HEK293 (cell line): Measurements from ENCODE around the gene OVOL2.
A peak's percentile ranks its signal among the peaks of the same experiment; 100 is the strongest.

Experiments
- CTCF ChIA-PET: fragments of 350-600 bp; formaldehyde crosslinking; extraction: SDS; loops from one replicate; lab custom pipeline; 2021; ENCODE audit warnings: antibody characterized with exemption; lab: Yijun Ruan, JAX
- POLR2A ChIA-PET: fragments of 300-600 bp; formaldehyde crosslinking; extraction: SDS; loops from one replicate; lab custom pipeline; 2020; ENCODE audit warnings: antibody characterized with exemption, inconsistent platforms; lab: Yijun Ruan, JAX
- H3K27ac ChIP-seq: fragments of 200-500 bp; sonication (Bioruptor generic); 2 replicates; pipeline ENCODE4 v1.5.1; 2014; ENCODE audit warnings: low read depth, low read length, control low read depth, inconsistent platforms; ENCODE audit errors: extremely low read depth
- H3K36me3 ChIP-seq, 2 experiments: fragments of 200-500 bp in 1 of 2; sonication (Bioruptor generic) in 1 of 2; 1 replicate in 1 of 2; 2 replicates in 1 of 2; pipeline ENCODE4 v1.5.1; 2014 to 2017; ENCODE audit warnings: inconsistent platforms in 2 of 2, low read length in 2 of 2; ENCODE audit not compliant: control insufficient read depth in 2 of 2, insufficient read depth in 1 of 2
- H3K4me1 ChIP-seq: fragments of 200-500 bp; sonication (Bioruptor generic); 2 replicates; pipeline ENCODE4 v1.5.1; 2014; ENCODE audit warnings: mild to moderate bottlenecking, low read length, inconsistent platforms; ENCODE audit not compliant: control insufficient read depth, insufficient read depth
- H3K4me3 ChIP-seq: 2 replicates; pipeline ENCODE4 v1.5.1; 2011; ENCODE audit warnings: low read depth, mild to moderate bottlenecking, control low read depth, low read length, moderate library complexity
- H3K9me3 ChIP-seq: fragments of 200-500 bp; sonication (Bioruptor generic); 2 replicates; pipeline ENCODE4 v1.5.1; 2014; ENCODE audit warnings: low read depth, low read length, inconsistent platforms; ENCODE audit not compliant: control insufficient read depth, insufficient read depth
- ATF2 ChIP-seq: fragments of 450-650 bp; formaldehyde crosslinking; IDR thresholded peaks from 2 replicates; pipeline ENCODE4 v1.5.1; 2016; ENCODE audit warnings: missing biosample characterization, missing genetic modification characterization, low read depth
- KLF8 ChIP-seq: fragments of 450-650 bp; formaldehyde crosslinking; IDR thresholded peaks from 2 replicates; pipeline ENCODE4 v1.5.1; 2016; ENCODE audit warnings: missing biosample characterization, missing genetic modification characterization
- MEIS1 ChIP-seq: sonication (generic); formaldehyde crosslinking; IDR thresholded peaks from 2 replicates; pipeline ENCODE4 v1.8.1; 2022; ENCODE audit warnings: missing genetic modification reagents, mild to moderate bottlenecking, borderline replicate concordance
- ZBTB21 ChIP-seq: fragments of 450-650 bp; formaldehyde crosslinking; IDR thresholded peaks from 2 replicates; pipeline ENCODE4 v1.5.1; 2017; ENCODE audit warnings: missing biosample characterization, missing genetic modification characterization
- ZNF513 ChIP-seq: fragments of 450-650 bp; IDR thresholded peaks from 2 replicates; pipeline ENCODE4 v1.5.1; 2018; ENCODE audit warnings: missing biosample characterization, missing genetic modification characterization
- ZNF768 ChIP-seq: fragments of 450-650 bp; formaldehyde crosslinking; IDR thresholded peaks from 2 replicates; pipeline ENCODE4 v1.5.1; 2018; ENCODE audit warnings: missing biosample characterization, mild to moderate bottlenecking, missing genetic modification characterization
- TF ChIP-seq, protein P1 (sequence below): fragments of 450-650 bp; formaldehyde crosslinking; IDR thresholded peaks from 2 replicates; pipeline ENCODE4 v1.5.0; 2017; ENCODE audit warnings: missing biosample characterization, missing genetic modification characterization, borderline replicate concordance
- TF ChIP-seq, protein P2 (sequence below): fragments of 450-650 bp; formaldehyde crosslinking; IDR thresholded peaks from 2 replicates; pipeline ENCODE4 v1.5.1; 2016; ENCODE audit warnings: missing biosample characterization, missing genetic modification characterization

OVOL2 gene

GRCh38 chr20:18012901-18013300 lies 44.8 kb downstream of the OVOL2 start:
- H3K36me3 ChIP-seq: no peaks in the 10 kb centered on the region
- no peak overlapping the region for H3K27ac ChIP-seq
- H3K9me3 ChIP-seq: no peaks in the 10 kb centered on the region
- ChIA-PET CTCF (interaction anchor here (0.7 to 1.4 kb wide), 3 partner anchors 16 to 514 kb away, joined by 3 to 5 read pairs (median 4); no protein-coding TSS in a partner anchor), POLR2A (interaction anchor here (0.7 kb wide), 1 partner anchor 1916 kb away, joined by 3 read pairs; no protein-coding TSS in a partner anchor)
- no peaks in the 10 kb centered on the region for H3K4me1 ChIP-seq
- no peak overlapping the region for H3K4me3 ChIP-seq
- TF ChIP-seq ZNF768 (tag by site-specific recombination) (no peak), MEIS1 (CRISPR knock-in tag) (no peak)

- ChIA-PET POLR2A (no interaction called here), CTCF (interaction anchor here (0.6 kb wide), 1 partner anchor 45 kb away, joined by 3 read pairs; no protein-coding TSS in a partner anchor)
- TF ChIP-seq ZNF513: peak; percentile 95
- TF ChIP-seq ZBTB21: no peak
- TF ChIP-seq, protein P1, sequence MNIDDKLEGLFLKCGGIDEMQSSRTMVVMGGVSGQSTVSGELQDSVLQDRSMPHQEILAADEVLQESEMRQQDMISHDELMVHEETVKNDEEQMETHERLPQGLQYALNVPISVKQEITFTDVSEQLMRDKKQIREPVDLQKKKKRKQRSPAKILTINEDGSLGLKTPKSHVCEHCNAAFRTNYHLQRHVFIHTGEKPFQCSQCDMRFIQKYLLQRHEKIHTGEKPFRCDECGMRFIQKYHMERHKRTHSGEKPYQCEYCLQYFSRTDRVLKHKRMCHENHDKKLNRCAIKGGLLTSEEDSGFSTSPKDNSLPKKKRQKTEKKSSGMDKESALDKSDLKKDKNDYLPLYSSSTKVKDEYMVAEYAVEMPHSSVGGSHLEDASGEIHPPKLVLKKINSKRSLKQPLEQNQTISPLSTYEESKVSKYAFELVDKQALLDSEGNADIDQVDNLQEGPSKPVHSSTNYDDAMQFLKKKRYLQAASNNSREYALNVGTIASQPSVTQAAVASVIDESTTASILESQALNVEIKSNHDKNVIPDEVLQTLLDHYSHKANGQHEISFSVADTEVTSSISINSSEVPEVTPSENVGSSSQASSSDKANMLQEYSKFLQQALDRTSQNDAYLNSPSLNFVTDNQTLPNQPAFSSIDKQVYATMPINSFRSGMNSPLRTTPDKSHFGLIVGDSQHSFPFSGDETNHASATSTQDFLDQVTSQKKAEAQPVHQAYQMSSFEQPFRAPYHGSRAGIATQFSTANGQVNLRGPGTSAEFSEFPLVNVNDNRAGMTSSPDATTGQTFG (tag by site-specific recombination): no peak
- H3K4me3 ChIP-seq: no peak overlapping the region
- H3K27ac ChIP-seq: no peak overlapping the region
- no peaks in the 10 kb centered on the region for H3K4me1 ChIP-seq
- no peaks in the 10 kb centered on the region for H3K9me3 ChIP-seq
- H3K36me3 ChIP-seq: no peaks in the 10 kb centered on the region
These were observed 45.6 kb downstream of the OVOL2 start for GRCh38 chr20:18011951-18012645.

DNA sequence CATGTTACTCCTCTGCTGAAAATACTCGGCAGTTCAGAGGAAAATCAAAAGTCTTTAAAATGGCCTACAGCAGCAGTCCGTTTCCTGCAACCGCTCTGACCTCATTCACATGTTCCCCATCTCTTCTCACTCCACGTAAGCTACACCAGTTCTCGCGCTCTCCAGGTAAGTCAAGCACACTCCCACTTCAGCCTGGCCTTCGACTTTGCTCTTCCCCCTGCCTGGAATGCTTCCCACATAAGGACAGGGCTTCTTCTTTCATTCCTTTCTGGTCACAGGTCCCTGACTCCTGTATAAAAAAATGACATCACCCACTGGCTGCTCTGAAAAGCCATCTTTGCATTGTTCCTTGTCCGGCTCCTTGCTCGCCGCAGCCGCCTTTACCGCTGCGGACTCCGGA lies 46.2 kb downstream of the OVOL2 start:
- ChIA-PET POLR2A (no interaction called here), CTCF (no interaction called here)
- Histone ChIP-seq H3K9me3 (no peaks in the 10 kb centered on the region), H3K4me1 (no peaks in the 10 kb centered on the region), H3K27ac (no peak overlapping the region), H3K36me3 (no peaks in the 10 kb centered on the region), H3K4me3 (no peak overlapping the region)
- TF ChIP-seq ATF2 (tag by site-specific recombination): 0 out of 2 replicates have a peak, but pooled peaks have one; percentile 14
- TF ChIP-seq, protein P2, sequence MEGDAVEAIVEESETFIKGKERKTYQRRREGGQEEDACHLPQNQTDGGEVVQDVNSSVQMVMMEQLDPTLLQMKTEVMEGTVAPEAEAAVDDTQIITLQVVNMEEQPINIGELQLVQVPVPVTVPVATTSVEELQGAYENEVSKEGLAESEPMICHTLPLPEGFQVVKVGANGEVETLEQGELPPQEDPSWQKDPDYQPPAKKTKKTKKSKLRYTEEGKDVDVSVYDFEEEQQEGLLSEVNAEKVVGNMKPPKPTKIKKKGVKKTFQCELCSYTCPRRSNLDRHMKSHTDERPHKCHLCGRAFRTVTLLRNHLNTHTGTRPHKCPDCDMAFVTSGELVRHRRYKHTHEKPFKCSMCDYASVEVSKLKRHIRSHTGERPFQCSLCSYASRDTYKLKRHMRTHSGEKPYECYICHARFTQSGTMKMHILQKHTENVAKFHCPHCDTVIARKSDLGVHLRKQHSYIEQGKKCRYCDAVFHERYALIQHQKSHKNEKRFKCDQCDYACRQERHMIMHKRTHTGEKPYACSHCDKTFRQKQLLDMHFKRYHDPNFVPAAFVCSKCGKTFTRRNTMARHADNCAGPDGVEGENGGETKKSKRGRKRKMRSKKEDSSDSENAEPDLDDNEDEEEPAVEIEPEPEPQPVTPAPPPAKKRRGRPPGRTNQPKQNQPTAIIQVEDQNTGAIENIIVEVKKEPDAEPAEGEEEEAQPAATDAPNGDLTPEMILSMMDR: no peak

DNA sequence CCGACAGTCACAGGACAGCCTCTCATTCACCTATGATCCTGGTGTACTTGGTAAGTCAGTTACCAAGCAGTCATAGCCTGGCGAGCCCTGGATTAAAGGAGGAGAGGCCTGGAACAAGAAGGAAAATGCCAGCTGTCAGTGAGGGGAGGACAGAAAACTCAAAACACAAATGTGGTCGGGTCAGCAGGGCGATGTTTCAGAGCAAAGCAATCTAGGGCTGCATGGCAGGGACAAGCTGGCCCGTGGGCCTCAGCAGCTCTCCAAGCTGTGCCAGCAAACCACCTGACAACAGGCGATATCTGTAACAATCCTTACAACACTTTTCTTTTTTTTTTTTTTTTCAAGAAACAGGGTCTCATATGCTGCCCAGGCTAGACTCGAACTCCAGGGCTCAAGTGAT lies 48.6 kb downstream of the OVOL2 start:
- H3K36me3 ChIP-seq: no peaks in the 10 kb centered on the region
- no peaks in the 10 kb centered on the region for H3K4me1 ChIP-seq
- CTCF ChIA-PET: no interaction called here
- H3K9me3 ChIP-seq: no peaks in the 10 kb centered on the region
- POLR2A ChIA-PET: no interaction called here
- no peak overlapping the region for H3K27ac ChIP-seq
- no peak for TF ChIP-seq KLF8 (tag by site-specific recombination)
- H3K4me3 ChIP-seq: no peak overlapping the region
